ENCODE results near the gene CASP2. TPM values are rescaled to one million over a fixed set of nuclear protein-coding genes. Genes with fewer than 3 reads are reported as not detected.

The CASP2 gene
- polyA plus RNA-seq, 1 donor (not counting 4 experiments of a cell fraction or from before 2014, with no cell fraction given): 12.8 TPM

GRCh38 chr7:143243111-143243510 is 45.0 kb upstream of the CASP2 start:
- H3K9ac ChIP-seq (ENCODE audit: control insufficient read depth, extremely low read depth, insufficient read depth, low read length): no peak overlapping the region
- no peaks in the 10 kb centered on the region for H3K9me1 ChIP-seq (ENCODE audit: control insufficient read depth, extremely low read depth, insufficient read depth, low read length)
- TF ChIP-seq EZH2 (IDR thresholded peaks at IDR 0.05; ENCODE audit: low read length): no peak
- no peak for TF ChIP-seq CTCF (optimal IDR thresholded peaks at IDR 0.05 in 1 of 3, IDR thresholded peaks at IDR 0.05 in 1 of 3, conservative IDR thresholded peaks at IDR 0.05 in 1 of 3; ENCODE audit: extremely low read depth in 1 of 3, insufficient read depth in 2 of 3, low read length in 3 of 3)
- no peaks in the 10 kb centered on the region for H3K79me2 ChIP-seq (ENCODE audit: control insufficient read depth, insufficient read depth, low read length)
- H3K4me2 ChIP-seq (ENCODE audit: control insufficient read depth, extremely low read depth, insufficient read depth, low read depth, low read length): no peak overlapping the region
- no peak for FAIRE-seq
- DNase-seq (ENCODE audit: low read depth, low spot score): no peak
- H3K27ac ChIP-seq (ENCODE audit: control insufficient read depth, insufficient read depth, low read length): no peak overlapping the region
- H4K20me1 ChIP-seq (ENCODE audit: control insufficient read depth, extremely low read depth, insufficient read depth, low read length): no peaks in the 10 kb centered on the region
- no peak overlapping the region for H3K4me3 ChIP-seq (ENCODE audit: control insufficient read depth in 2 of 3, extremely low read depth in 1 of 3, insufficient read depth in 2 of 3, low read depth in 1 of 3, low read length in 3 of 3)
- H3K9me3 ChIP-seq (ENCODE audit: control insufficient read depth, low read depth, low read length): no peaks in the 10 kb centered on the region
- H3K4me1 ChIP-seq (ENCODE audit: control insufficient read depth, extremely low read depth, insufficient read depth, low read length): peaks cover 7% of the 10 kb centered on the region
- H3K36me3 ChIP-seq (ENCODE audit: control insufficient read depth in 2 of 2, extremely low read depth in 1 of 2, insufficient read depth in 2 of 2, low read length in 2 of 2): no peaks in the 10 kb centered on the region
- H2AFZ ChIP-seq (ENCODE audit: control insufficient read depth, low read length): no peak overlapping the region
- H3K27me3 ChIP-seq (ENCODE audit: control insufficient read depth, extremely low read depth, insufficient read depth, low read length): no peaks in the 10 kb centered on the region
- dilution Hi-C loops (cut with MboI; ENCODE audit: extremely low pct_ligation_motif_present, low sequenced_read_pairs): no loop called here

- no peak overlapping the region for H3K27ac ChIP-seq (ENCODE audit: control insufficient read depth, insufficient read depth, low read length)
- no peak overlapping the region for H3K9ac ChIP-seq (ENCODE audit: control insufficient read depth, extremely low read depth, insufficient read depth, low read length)
- TF ChIP-seq EZH2 (IDR thresholded peaks at IDR 0.05; ENCODE audit: low read length): no peak
- TF ChIP-seq CTCF (optimal IDR thresholded peaks at IDR 0.05 in 1 of 3, IDR thresholded peaks at IDR 0.05 in 1 of 3, conservative IDR thresholded peaks at IDR 0.05 in 1 of 3; ENCODE audit: extremely low read depth in 1 of 3, insufficient read depth in 2 of 3, low read length in 3 of 3): no peak
- DNase-seq (ENCODE audit: low read depth, low spot score): no peak
- no peaks in the 10 kb centered on the region for H3K79me2 ChIP-seq (ENCODE audit: control insufficient read depth, insufficient read depth, low read length)
- no peak overlapping the region for H3K4me3 ChIP-seq (ENCODE audit: control insufficient read depth in 2 of 3, extremely low read depth in 1 of 3, insufficient read depth in 2 of 3, low read depth in 1 of 3, low read length in 3 of 3)
- FAIRE-seq: no peak
- H3K4me1 ChIP-seq (ENCODE audit: control insufficient read depth, extremely low read depth, insufficient read depth, low read length): peaks cover 7% of the 10 kb centered on the region
- H3K27me3 ChIP-seq (ENCODE audit: control insufficient read depth, extremely low read depth, insufficient read depth, low read length): no peaks in the 10 kb centered on the region
- no peaks in the 10 kb centered on the region for H3K9me1 ChIP-seq (ENCODE audit: control insufficient read depth, extremely low read depth, insufficient read depth, low read length)
- H4K20me1 ChIP-seq (ENCODE audit: control insufficient read depth, extremely low read depth, insufficient read depth, low read length): no peaks in the 10 kb centered on the region
- no peaks in the 10 kb centered on the region for H3K9me3 ChIP-seq (ENCODE audit: control insufficient read depth, low read depth, low read length)
- dilution Hi-C loops (cut with MboI; ENCODE audit: extremely low pct_ligation_motif_present, low sequenced_read_pairs): no loop called here
- no peak overlapping the region for H2AFZ ChIP-seq (ENCODE audit: control insufficient read depth, low read length)
- H3K36me3 ChIP-seq (ENCODE audit: control insufficient read depth in 2 of 2, extremely low read depth in 1 of 2, insufficient read depth in 2 of 2, low read length in 2 of 2): no peaks in the 10 kb centered on the region
- H3K4me2 ChIP-seq (ENCODE audit: control insufficient read depth, extremely low read depth, insufficient read depth, low read depth, low read length): no peak overlapping the region
Observed at GRCh38 chr7:143243614-143244013, 44.5 kb upstream of the CASP2 start.

All from keratinocyte (primary cell).